ENCODE results near the gene GRIA2.
"Not testable (repeated sequence)": the region's sequence is repeated elsewhere in the genome, so short reads cannot be mapped to it uniquely, and the experiment has no call there.

The GRIA2 gene

GRCh38 chr4:157220371-157220881 lies at the start of gene GRIA2:
Gene GRIA2, plus strand, starts transcription at chr4:157220728. Its CDS starts 315 bp downstream, at chr4:157221043.
- no peak for DNase-seq

- DNase-seq = no peak
Observed at GRCh38 chr4:157172011-157172410, 48.5 kb upstream of the GRIA2 start.

- DNase-seq = not testable (repeated sequence)
Observed at GRCh38 chr4:157180268-157180667, 40.3 kb upstream of the GRIA2 start.

- no peak for DNase-seq
Observed at GRCh38 chr4:157184300-157184699, 36.2 kb upstream of the GRIA2 start.

- DNase-seq = no peak
Observed at GRCh38 chr4:157185363-157185762, 35.2 kb upstream of the GRIA2 start.

- DNase-seq = no peak
Observed at GRCh38 chr4:157195374-157195773, 25.2 kb upstream of the GRIA2 start.

GRCh38 chr4:157196046-157196445 lies 24.5 kb upstream of the GRIA2 start:
- no peak for DNase-seq

GRCh38 chr4:157204634-157205244 lies 15.8 kb upstream of the GRIA2 start:
- no peak for DNase-seq

- DNase-seq = peak; percentile 40 to 68
Observed at GRCh38 chr4:157217708-157218107, 2.8 kb upstream of the GRIA2 start.

GRCh38 chr4:157219711-157220370 lies 687 bp upstream of the GRIA2 start:
- DNase-seq = no peak

- DNase-seq = no peak
Observed at GRCh38 chr4:157221426-157221894, 932 bp downstream of the GRIA2 start.

- DNase-seq = no peak
Observed at GRCh38 chr4:157221895-157222770, 1.6 kb downstream of the GRIA2 start.

- DNase-seq = no peak
Observed at GRCh38 chr4:157222771-157223160, 2.2 kb downstream of the GRIA2 start.

GRCh38 chr4:157223456-157223855 lies 2.9 kb downstream of the GRIA2 start:
- DNase-seq = no peak

GRCh38 chr4:157225096-157225495 lies 4.6 kb downstream of the GRIA2 start:
- DNase-seq = no peak

- DNase-seq = no peak
Observed at GRCh38 chr4:157226035-157226434, 5.5 kb downstream of the GRIA2 start.

- DNase-seq = no peak
Observed at GRCh38 chr4:157226601-157227000, 6.1 kb downstream of the GRIA2 start.

- DNase-seq = no peak
Observed at GRCh38 chr4:157231525-157231924, 11.0 kb downstream of the GRIA2 start.

- DNase-seq = no peak
Observed at GRCh38 chr4:157242871-157243270, 22.3 kb downstream of the GRIA2 start.

- DNase-seq = no peak
Observed at GRCh38 chr4:157244348-157244747, 23.8 kb downstream of the GRIA2 start.

GRCh38 chr4:157245351-157245750 lies 24.8 kb downstream of the GRIA2 start:
- no peak for DNase-seq

GRCh38 chr4:157246964-157247363 lies 26.4 kb downstream of the GRIA2 start:
- no peak for DNase-seq

GRCh38 chr4:157258165-157258564 lies 37.6 kb downstream of the GRIA2 start:
- DNase-seq = not testable (repeated sequence)

Measured in Kasumi-1 (cell line).